K562 (cell line): ENCODE data around the gene IRAG1. TPM values are rescaled to one million over a fixed set of nuclear protein-coding genes. Genes with fewer than 3 reads are reported as not detected.

Experiments used
- AFF1 ChIP-seq, 2 experiments: fragments of 450-650 bp; IDR thresholded peaks; 2 replicates each; pipeline ENCODE4 v1.6.1; 2018; ENCODE audit warnings: mild to moderate bottlenecking in 2 of 2, low read depth in 1 of 2; ENCODE audit not compliant: partially characterized antibody in 2 of 2
- BDP1 ChIP-seq: IDR thresholded peaks from 3 replicates; pipeline ENCODE4 v1.6.1; 2011; ENCODE audit not compliant: insufficient read length, insufficient read depth
- DMBX1 ChIP-seq: fragments of 250-450 bp; sonication (Bioruptor Pico); IDR thresholded peaks from 2 replicates; pipeline ENCODE4 v1.8.0; 2022; ENCODE audit warnings: inconsistent platforms, mild to moderate bottlenecking, moderate library complexity, borderline replicate concordance
- SMARCC2 ChIP-seq: fragments of 450-650 bp; IDR thresholded peaks from 2 replicates; pipeline ENCODE4 v1.6.1; 2017; ENCODE audit warnings: antibody characterized with exemption, moderate library complexity, mild to moderate bottlenecking, low read depth
- SRSF9 ChIP-seq: fragments of 200-400 bp; formaldehyde crosslinking; IDR thresholded peaks from 2 replicates; pipeline ENCODE4 v1.6.1; 2017; ENCODE audit warnings: low read depth, low read length, borderline replicate concordance
- ZFP1 ChIP-seq: fragments of 450-650 bp; formaldehyde crosslinking; IDR thresholded peaks from 2 replicates; pipeline ENCODE4 v1.4.0; 2020; ENCODE audit warnings: mild to moderate bottlenecking, mixed read lengths
- ZNF24 ChIP-seq: fragments of 450-650 bp; IDR thresholded peaks from 2 replicates; pipeline ENCODE4 v1.6.1; 2016
- ZZZ3 ChIP-seq: fragments of 450-650 bp; IDR thresholded peaks from 2 replicates; pipeline ENCODE4 v1.6.1; 2016; ENCODE audit warnings: antibody characterized with exemption, mild to moderate bottlenecking, moderate library complexity
- polyA plus RNA-seq, 8 experiments: library from polyadenylated mRNA; depleted of rRNA in 4 of 8; stranded (reverse) in 5 of 8; unstranded in 3 of 8; fragments of >200 nt; fragmentation: Nextera tagmentation in 2 of 8; fragmentation: Illumina TruSeq in 1 of 8; extraction: Ambion mirVana in 2 of 8; extraction: Trizol in 1 of 8; gene quantifications; 2 replicates each; pipeline versions ENCODE4 v1.2.1 to v1.2.3, GENCODE V29; 2011 to 2014; ENCODE audit warnings: inconsistent platforms in 1 of 8, missing spikeins in 1 of 8
- total RNA-seq, 7 experiments: library from RNA; depleted of rRNA in 6 of 7; stranded (reverse); fragments of >200 nt in 6 of 7; fragmentation: Illumina TruSeq in 2 of 7; extraction: Trizol in 2 of 7; gene quantifications; 2 replicates each; pipeline versions ENCODE4 v1.2.1 to v1.2.3, GENCODE V29; 2011 to 2021; ENCODE audit warnings: low replicate concordance in 1 of 7

IRAG1 gene
- total and polyA plus RNA-seq, 9 of the 15 experiments (the other 6 are each of a cell fraction or from before 2014, with no cell fraction given), result 0.01 to 0.22 (median 0.09) TPM; not detected in 1

DNA sequence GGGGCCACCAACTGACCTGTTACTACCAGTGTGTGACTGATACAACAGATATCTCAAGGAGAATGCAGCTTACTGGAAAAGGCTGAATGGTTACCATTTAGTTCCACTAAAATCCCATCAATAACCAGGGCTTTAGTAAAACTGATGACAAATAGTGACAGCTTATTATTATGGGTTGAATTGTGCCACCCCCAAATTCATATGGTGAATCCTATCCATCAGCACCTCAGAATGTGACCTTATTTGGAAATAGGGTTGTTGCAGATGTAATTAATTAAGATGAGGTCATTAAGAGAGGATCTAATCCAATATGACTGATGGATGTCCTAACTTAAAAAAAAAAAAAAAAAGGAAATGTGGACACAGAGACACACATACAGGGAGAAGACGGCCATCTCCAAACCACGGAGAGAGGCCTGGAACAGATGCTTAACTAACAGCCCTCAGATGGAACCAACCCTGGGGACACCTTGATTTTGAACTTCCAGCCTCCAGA, 27.4 kb upstream of the IRAG1 start (continued):
- TF ChIP-seq AFF1 (IDR thresholded peaks at IDR 0.05; ENCODE audit: low read depth in 1 of 2, partially characterized antibody in 2 of 2), result no peak
- TF ChIP-seq ZNF24, result no peak
- no peak for TF ChIP-seq DMBX1 (CRISPR knock-in tag)
- no peak for TF ChIP-seq SRSF9
- no peak for TF ChIP-seq SMARCC2
- TF ChIP-seq ZFP1 (CRISPR knock-in tag), result no peak
- TF ChIP-seq ZZZ3, result no peak
- TF ChIP-seq BDP1, result no peak
